Subcutaneous preadipocyte (primary cell): ENCODE measurements around the gene CD59. TPM values are rescaled to one million over a fixed set of nuclear protein-coding genes. Genes with fewer than 3 reads are reported as not detected.

ENCODE experiments used
- total RNA-seq: library from RNA; depleted of rRNA; stranded (reverse); fragments of >200 nt; gene quantifications from 2 replicates; pipeline ENCODE4 v1.2.3, GENCODE V29; 2012

CD59 gene
- 257 and 365 TPM in 2 replicates for total RNA-seq

GRCh38 chr11:33736148-33736812, at the start of gene CD59:
Gene CD59, minus strand, starts transcription at chr11:33736423. Its CDS starts 13,978 bp downstream, at chr11:33722445.

GRCh38 chr11:33773987-33774735, 37.9 kb upstream of the CD59 start, which contains the start of gene FBXO3:
Gene FBXO3, minus strand, starts transcription at chr11:33774520. Its CDS starts 23 bp downstream, at chr11:33774497.

GRCh38 chr11:33700502-33701271, 35.5 kb downstream of the CD59 start, which contains the start of gene C11orf91:
Gene C11orf91, minus strand, starts transcription at chr11:33700826. Its CDS starts 86 bp downstream, at chr11:33700740.

Other genes starting within 250 kb of the CD59 start
- 0.20 TPM in 1 of 2 replicates, not detected in the other for gene C11orf91, start 35.6 kb downstream of the CD59 start, total RNA-seq
- 23.5 and 25.6 TPM in 2 replicates for gene FBXO3, start 38.1 kb upstream of the CD59 start, total RNA-seq
- under 0.01 and 0.20 TPM in 2 replicates for gene LMO2, start 155.7 kb upstream of the CD59 start, total RNA-seq